DMS153 treated with DMSO at 0.1 percent for 48 hours (cell line): ENCODE measurements around the gene CNTN5.
"Not testable (repeated sequence)": the region's sequence is repeated elsewhere in the genome, so short reads cannot be mapped to it uniquely, and the experiment has no call there.

Experiments
- DNase-seq: peaks from one replicate; lab custom pipeline; 2025; ENCODE audit not compliant: unreplicated experiment; lab: John Stamatoyannopoulos, UW

The CNTN5 gene

GRCh38 chr11:99020352-99021225 lies at the start of gene CNTN5:
Gene CNTN5 (plus strand): TSS chr11:99020949.
- peak; percentile 9 for DNase-seq

- DNase-seq, result no peak
These were observed 41.5 kb upstream of the CNTN5 start for GRCh38 chr11:98979205-98979604.

- peak; percentile 23 for DNase-seq
These were observed 4.9 kb upstream of the CNTN5 start for GRCh38 chr11:99015634-99016454.

GRCh38 chr11:99019696-99020095 lies 1.1 kb upstream of the CNTN5 start:
- no peak for DNase-seq

GRCh38 chr11:99037057-99037456 lies 16.3 kb downstream of the CNTN5 start:
- no peak for DNase-seq

- DNase-seq, result no peak
These were observed 42.6 kb downstream of the CNTN5 start for GRCh38 chr11:99063331-99063730.

GRCh38 chr11:99065121-99065520 lies 44.4 kb downstream of the CNTN5 start:
- DNase-seq, result no peak

GRCh38 chr11:99066618-99067317 lies 46.0 kb downstream of the CNTN5 start:
- no peak for DNase-seq

GRCh38 chr11:99068832-99069231 lies 48.1 kb downstream of the CNTN5 start:
- no peak for DNase-seq

GRCh38 chr11:99069856-99070444 lies 49.2 kb downstream of the CNTN5 start:
- peak; percentile 46 for DNase-seq

GRCh38 chr11:99079576-99079975 lies 58.8 kb downstream of the CNTN5 start:
- DNase-seq, result no peak

- DNase-seq, result no peak
These were observed 59.4 kb downstream of the CNTN5 start for GRCh38 chr11:99080154-99080553.

- no peak for DNase-seq
These were observed 77.5 kb downstream of the CNTN5 start for GRCh38 chr11:99098258-99098657.

GRCh38 chr11:99098751-99099150 lies 78.0 kb downstream of the CNTN5 start:
- DNase-seq, result no peak

GRCh38 chr11:99117603-99118002 lies 96.9 kb downstream of the CNTN5 start:
- DNase-seq, result no peak

GRCh38 chr11:99133862-99134261 lies 113.1 kb downstream of the CNTN5 start:
- not testable (repeated sequence) for DNase-seq

- no peak for DNase-seq
These were observed 114.8 kb downstream of the CNTN5 start for GRCh38 chr11:99135508-99135907.

- no peak for DNase-seq
These were observed 121.5 kb downstream of the CNTN5 start for GRCh38 chr11:99142237-99142636.

GRCh38 chr11:99148352-99148751 lies 127.6 kb downstream of the CNTN5 start:
- no peak for DNase-seq

GRCh38 chr11:99154277-99154676 lies 133.5 kb downstream of the CNTN5 start:
- no peak for DNase-seq

GRCh38 chr11:99160447-99160846 lies 139.7 kb downstream of the CNTN5 start:
- no peak for DNase-seq
